Gastroesophageal sphincter (tissue), 3 donors: Measurements from ENCODE around the gene SMIM14.

Experiments
- POLR2A ChIP-seq, 2 donors: fragments of 450-650 bp; IDR thresholded peaks; one replicate each; pipeline ENCODE4 v1.6.1; 2017; ENCODE audit warnings: antibody characterized with exemption in 2 of 2, mild to moderate bottlenecking in 2 of 2, moderate library complexity in 1 of 2
- TF ChIP-seq, protein P1 (sequence below), 4 experiments: fragments of 200-600 bp in 2 of 4; fragments of 450-650 bp in 2 of 4; sonication (generic) in 1 of 4; IDR thresholded peaks; one replicate each; pipeline ENCODE4 v1.5.1; 2017 to 2019; ENCODE audit warnings: antibody characterized with exemption in 4 of 4, mild to moderate bottlenecking in 2 of 4, moderate library complexity in 2 of 4

DNA sequence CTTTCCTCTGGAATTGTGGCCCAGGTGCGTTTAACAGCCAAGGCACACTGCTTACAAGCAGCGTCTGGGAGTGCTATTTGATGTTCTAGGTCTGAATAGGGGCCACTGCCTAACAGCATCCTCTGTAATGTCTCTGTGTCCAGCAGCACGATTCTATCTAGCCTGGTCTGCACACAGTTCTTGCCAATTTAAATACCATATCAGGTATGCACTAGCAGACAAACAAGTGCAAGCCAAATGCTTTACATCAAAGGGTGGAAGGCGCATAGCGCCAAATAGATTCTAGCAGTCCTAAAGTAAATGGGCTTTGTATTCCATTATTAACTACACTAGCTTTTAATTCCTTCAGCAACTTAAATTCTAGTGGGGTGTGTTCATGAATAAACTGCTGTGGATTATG, 95.6 kb downstream of the SMIM14 start:
- TF ChIP-seq POLR2A (IDR thresholded peaks at IDR 0.05) = no peak
- TF ChIP-seq, protein P1, sequence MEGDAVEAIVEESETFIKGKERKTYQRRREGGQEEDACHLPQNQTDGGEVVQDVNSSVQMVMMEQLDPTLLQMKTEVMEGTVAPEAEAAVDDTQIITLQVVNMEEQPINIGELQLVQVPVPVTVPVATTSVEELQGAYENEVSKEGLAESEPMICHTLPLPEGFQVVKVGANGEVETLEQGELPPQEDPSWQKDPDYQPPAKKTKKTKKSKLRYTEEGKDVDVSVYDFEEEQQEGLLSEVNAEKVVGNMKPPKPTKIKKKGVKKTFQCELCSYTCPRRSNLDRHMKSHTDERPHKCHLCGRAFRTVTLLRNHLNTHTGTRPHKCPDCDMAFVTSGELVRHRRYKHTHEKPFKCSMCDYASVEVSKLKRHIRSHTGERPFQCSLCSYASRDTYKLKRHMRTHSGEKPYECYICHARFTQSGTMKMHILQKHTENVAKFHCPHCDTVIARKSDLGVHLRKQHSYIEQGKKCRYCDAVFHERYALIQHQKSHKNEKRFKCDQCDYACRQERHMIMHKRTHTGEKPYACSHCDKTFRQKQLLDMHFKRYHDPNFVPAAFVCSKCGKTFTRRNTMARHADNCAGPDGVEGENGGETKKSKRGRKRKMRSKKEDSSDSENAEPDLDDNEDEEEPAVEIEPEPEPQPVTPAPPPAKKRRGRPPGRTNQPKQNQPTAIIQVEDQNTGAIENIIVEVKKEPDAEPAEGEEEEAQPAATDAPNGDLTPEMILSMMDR (IDR thresholded peaks at IDR 0.05) = no peak
